Spleen (tissue), 11 donors: ENCODE data around the gene RFX4. TPM values are rescaled to one million over a fixed set of nuclear protein-coding genes. Genes with fewer than 3 reads are reported as not detected.

ENCODE experiments used
- DNase-seq: peaks from one replicate; pipeline ENCODE4 v3.0.0-alpha.2; 2020
- H3K27ac ChIP-seq, 8 donors: fragments of 200-600 bp; sonication (generic) in 7 of 8; 1 replicate in 4 of 8; 2 replicates in 4 of 8; pipeline versions ENCODE4 v1.5.0 to v1.8.0; 2016 to 2021; ENCODE audit warnings: inconsistent platforms in 4 of 8, mild to moderate bottlenecking in 4 of 8, moderate library complexity in 1 of 8
- H3K27me3 ChIP-seq, 7 donors: fragments of 200-600 bp; sonication (generic) in 6 of 7; replicated peaks in 1 of 7; 1 replicate in 4 of 7; 2 replicates in 3 of 7; pipeline versions ENCODE4 v1.5.0 to v1.8.0; 2016 to 2021; ENCODE audit warnings: inconsistent platforms in 3 of 7, mild to moderate bottlenecking in 1 of 7
- H3K36me3 ChIP-seq, 6 donors: fragments of 200-600 bp; sonication (generic) in 5 of 6; 1 replicate in 4 of 6; 2 replicates in 2 of 6; pipeline versions ENCODE4 v1.5.0 to v1.8.0; 2016 to 2021; ENCODE audit warnings: inconsistent platforms in 2 of 6
- H3K4me1 ChIP-seq, 6 donors: fragments of 200-600 bp; sonication (generic) in 5 of 6; 1 replicate in 3 of 6; 2 replicates in 3 of 6; pipeline versions ENCODE4 v1.5.0 to v1.8.0; 2016 to 2021; ENCODE audit warnings: inconsistent platforms in 3 of 6
- H3K4me3 ChIP-seq, 8 donors: fragments of 200-600 bp; sonication (generic) in 7 of 8; 1 replicate in 4 of 8; 2 replicates in 4 of 8; pipeline versions ENCODE4 v1.5.0 to v1.8.0; 2016 to 2021; ENCODE audit warnings: inconsistent platforms in 4 of 8, mild to moderate bottlenecking in 4 of 8, moderate library complexity in 2 of 8
- H3K9me3 ChIP-seq, 8 donors: fragments of 200-600 bp; sonication (generic) in 7 of 8; 1 replicate in 4 of 8; 2 replicates in 4 of 8; pipeline versions ENCODE4 v1.5.0 to v1.8.0; 2016 to 2021; ENCODE audit warnings: inconsistent platforms in 4 of 8
- POLR2A ChIP-seq, 3 donors: fragments of 450-650 bp; IDR thresholded peaks; one replicate each; pipeline ENCODE4 v1.5.1; 2017; ENCODE audit warnings: antibody characterized with exemption in 3 of 3, mild to moderate bottlenecking in 1 of 3
- POLR2AphosphoS5 ChIP-seq, 3 donors: sonication (generic); formaldehyde crosslinking; IDR thresholded peaks; one replicate each; pipeline ENCODE4 v1.5.1; 2017; ENCODE audit warnings: antibody characterized with exemption in 3 of 3
- WGBS, 5 donors: extraction: QIAGEN DNeasy Blood & Tissue Kit in 3 of 5; methylation state at CpG; one replicate each; pipeline versions ENCODE4 v1.1.5 to v1.1.7; 2013 to 2018; 5-methylcytosine and 5-hydroxymethylcytosine counted together
- intact Hi-C: fragments of 100-400 bp; cut with DNase I; formaldehyde crosslinking; loops from one replicate; pipeline ENCODE4 v1.15.0; 2023; ENCODE audit warnings: low total_unique reads
- polyA plus RNA-seq, 3 donors: library from polyadenylated mRNA; stranded (reverse); fragments of 200-250 nt; gene quantifications; one replicate each; pipeline ENCODE4 v1.2.1, GENCODE V29; 2013
- total RNA-seq, 7 donors: library from RNA; depleted of rRNA in 3 of 7; stranded (reverse); fragments of >200 nt in 3 of 7; fragmentation: NEBNext Ultra II Directional in 4 of 7; extraction: Animal tissue kit (Norgen Biotek cat#: 25700) in 4 of 7; gene quantifications; one replicate each; pipeline versions ENCODE4 v1.1.0 to v1.2.1, GENCODE V29; 2016 to 2021
- TF ChIP-seq, protein P1 (sequence below), 11 experiments: fragments of 200-600 bp in 7 of 11; fragments of 450-650 bp in 4 of 11; sonication (generic) in 4 of 11; IDR thresholded peaks in 8 of 11; conservative IDR thresholded peaks in 3 of 11; 1 replicate in 7 of 11; 2 replicates in 4 of 11; pipeline versions ENCODE4 v1.4.0 to v1.8.0; 2016 to 2021; ENCODE audit warnings: antibody characterized with exemption in 11 of 11, inconsistent platforms in 4 of 11, mild to moderate bottlenecking in 1 of 11
- donor health status: healthy with polysubstance abuse.
- donor health status: DM: no; HTN: no; CAD: no; lungs with moderate emphysema.
- donor health status: DM: no; HTN: no; CAD: no.
- donor health status: Bipolar disorder and iron deficiency.
- donor health status: healthy.
- donor health status: DM: no; HTN: no; CAD: no.
- donor health status: DM: yes; HTN: yes; CAD: no.

The RFX4 gene
- total and polyA plus RNA-seq, 10 donors = not detected

DNA sequence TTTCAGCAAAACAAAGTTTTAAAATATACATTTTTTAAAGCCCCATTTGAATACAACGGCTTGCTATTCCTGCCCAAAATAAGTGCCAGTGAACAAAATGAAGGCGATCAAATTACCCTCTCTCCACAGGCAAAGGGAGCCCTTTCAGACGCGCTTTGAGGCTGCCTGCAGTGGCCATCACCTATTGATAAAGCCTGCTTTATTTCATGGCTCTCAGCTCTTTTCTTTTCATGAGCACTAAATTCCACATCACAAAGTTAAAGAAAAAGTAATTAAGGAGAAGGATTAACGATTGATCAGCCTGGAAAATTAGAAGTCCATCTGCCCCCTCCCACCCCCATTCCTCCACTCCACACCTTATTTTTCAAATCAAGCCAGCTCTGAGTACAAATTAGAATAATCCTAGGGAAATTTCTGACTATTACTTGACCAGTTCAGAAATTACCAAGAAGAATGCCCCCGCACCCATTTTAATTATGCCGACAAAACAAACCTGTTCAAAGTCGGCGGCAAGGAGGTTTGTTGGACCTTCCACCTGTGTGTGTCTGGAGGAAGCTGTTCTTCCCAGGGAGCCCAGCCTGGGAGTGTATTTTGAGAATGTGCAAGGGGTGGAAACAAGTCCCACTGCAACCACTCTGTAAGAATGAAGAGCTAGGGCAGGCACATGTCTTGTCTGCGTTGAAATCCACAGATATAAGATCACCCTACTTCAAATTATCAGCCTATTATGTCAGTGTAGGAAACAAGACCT is 127.5 kb downstream of the RFX4 start:
- no peaks in the 10 kb centered on the region for H3K36me3 ChIP-seq
- no peaks in the 10 kb centered on the region for H3K9me3 ChIP-seq
- intact Hi-C loops = no loop called here
- no peak overlapping the region for H3K27ac ChIP-seq
- H3K4me3 ChIP-seq = no peak overlapping the region
- no peak for DNase-seq
- no peaks in the 10 kb centered on the region for H3K4me1 ChIP-seq
- TF ChIP-seq POLR2A (IDR thresholded peaks at IDR 0.05) = no peak
- no peak for TF ChIP-seq POLR2AphosphoS5 (IDR thresholded peaks at IDR 0.05)
- TF ChIP-seq, protein P1, sequence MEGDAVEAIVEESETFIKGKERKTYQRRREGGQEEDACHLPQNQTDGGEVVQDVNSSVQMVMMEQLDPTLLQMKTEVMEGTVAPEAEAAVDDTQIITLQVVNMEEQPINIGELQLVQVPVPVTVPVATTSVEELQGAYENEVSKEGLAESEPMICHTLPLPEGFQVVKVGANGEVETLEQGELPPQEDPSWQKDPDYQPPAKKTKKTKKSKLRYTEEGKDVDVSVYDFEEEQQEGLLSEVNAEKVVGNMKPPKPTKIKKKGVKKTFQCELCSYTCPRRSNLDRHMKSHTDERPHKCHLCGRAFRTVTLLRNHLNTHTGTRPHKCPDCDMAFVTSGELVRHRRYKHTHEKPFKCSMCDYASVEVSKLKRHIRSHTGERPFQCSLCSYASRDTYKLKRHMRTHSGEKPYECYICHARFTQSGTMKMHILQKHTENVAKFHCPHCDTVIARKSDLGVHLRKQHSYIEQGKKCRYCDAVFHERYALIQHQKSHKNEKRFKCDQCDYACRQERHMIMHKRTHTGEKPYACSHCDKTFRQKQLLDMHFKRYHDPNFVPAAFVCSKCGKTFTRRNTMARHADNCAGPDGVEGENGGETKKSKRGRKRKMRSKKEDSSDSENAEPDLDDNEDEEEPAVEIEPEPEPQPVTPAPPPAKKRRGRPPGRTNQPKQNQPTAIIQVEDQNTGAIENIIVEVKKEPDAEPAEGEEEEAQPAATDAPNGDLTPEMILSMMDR (IDR thresholded peaks at IDR 0.05 in 8 of 11, conservative IDR thresholded peaks at IDR 0.05 in 3 of 11) = no peak
- H3K27me3 ChIP-seq = peaks cover 0 to 18% (median 0%) of the 10 kb centered on the region in 7 donors
- WGBS, 5 donors = 68 to 74% (median 72%) methylated on average over 10 of the region's 10 CpGs

DNA sequence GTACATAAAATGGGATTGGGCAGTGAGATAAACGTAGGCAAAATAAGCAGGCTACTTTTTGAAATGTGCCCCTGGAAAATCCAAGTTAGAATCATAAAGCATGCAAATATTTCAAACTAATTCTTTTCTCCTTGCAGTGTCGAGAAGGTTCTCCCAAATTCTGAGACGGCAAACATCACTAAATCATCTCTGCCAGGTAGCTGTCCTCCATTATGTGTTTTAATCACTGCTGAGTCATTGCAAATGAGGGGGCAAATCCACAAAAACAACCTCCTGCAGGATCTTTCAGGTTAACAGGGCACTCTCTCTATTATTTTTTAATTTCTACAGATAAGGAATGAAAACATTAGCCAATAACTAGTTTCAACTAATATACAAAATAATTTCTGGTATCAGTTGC is 128.5 kb downstream of the RFX4 start:
- Histone ChIP-seq H3K4me1 (no peaks in the 10 kb centered on the region), H3K9me3 (no peaks in the 10 kb centered on the region), H3K4me3 (no peak overlapping the region), H3K27ac (no peak overlapping the region), H3K36me3 (no peaks in the 10 kb centered on the region), H3K27me3 (peaks cover 0 to 18% (median 0%) of the 10 kb centered on the region in 7 donors)
- intact Hi-C loops = no loop called here
- 73 to 77% (median 76%) methylated on average over 3 of the region's 3 CpGs for WGBS, 5 donors
- DNase-seq = no peak
- TF ChIP-seq POLR2AphosphoS5 (IDR thresholded peaks at IDR 0.05) = no peak
- TF ChIP-seq POLR2A (IDR thresholded peaks at IDR 0.05) = no peak
- TF ChIP-seq, protein P1 (IDR thresholded peaks at IDR 0.05 in 8 of 11, conservative IDR thresholded peaks at IDR 0.05 in 3 of 11) = no peak

DNA sequence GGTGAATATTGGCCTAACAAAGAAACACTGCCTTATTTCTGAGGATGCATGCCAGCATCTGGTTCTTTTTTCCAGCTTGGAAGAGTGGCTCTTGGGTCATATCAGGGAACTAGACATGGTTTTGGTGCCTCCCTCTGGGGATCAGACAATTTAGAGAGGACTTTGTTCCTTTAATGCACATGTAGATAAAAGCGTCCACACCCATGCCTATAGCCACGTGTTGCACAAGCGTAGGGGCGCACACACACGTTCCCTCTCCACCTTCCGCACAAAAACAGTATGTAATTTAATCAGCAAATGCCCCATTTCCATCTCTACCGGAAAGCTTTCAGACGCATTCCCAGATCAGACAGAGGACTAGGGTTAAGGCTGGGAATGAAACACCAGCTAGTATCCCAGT is 130.0 kb downstream of the RFX4 start:
- no peak for TF ChIP-seq POLR2AphosphoS5 (IDR thresholded peaks at IDR 0.05)
- TF ChIP-seq, protein P1 (IDR thresholded peaks at IDR 0.05 in 8 of 11, conservative IDR thresholded peaks at IDR 0.05 in 3 of 11) = no peak
- no peak for TF ChIP-seq POLR2A (IDR thresholded peaks at IDR 0.05)
- Histone ChIP-seq H3K4me1 (no peaks in the 10 kb centered on the region), H3K4me3 (no peak overlapping the region), H3K27me3 (peaks cover 0 to 18% (median 0%) of the 10 kb centered on the region in 7 donors), H3K9me3 (no peaks in the 10 kb centered on the region), H3K27ac (no peak overlapping the region), H3K36me3 (no peaks in the 10 kb centered on the region)
- intact Hi-C loops = no loop called here
- no peak for DNase-seq
- 92 to 96% (median 93%) methylated on average over 8 of the region's 8 CpGs for WGBS, 5 donors

DNA sequence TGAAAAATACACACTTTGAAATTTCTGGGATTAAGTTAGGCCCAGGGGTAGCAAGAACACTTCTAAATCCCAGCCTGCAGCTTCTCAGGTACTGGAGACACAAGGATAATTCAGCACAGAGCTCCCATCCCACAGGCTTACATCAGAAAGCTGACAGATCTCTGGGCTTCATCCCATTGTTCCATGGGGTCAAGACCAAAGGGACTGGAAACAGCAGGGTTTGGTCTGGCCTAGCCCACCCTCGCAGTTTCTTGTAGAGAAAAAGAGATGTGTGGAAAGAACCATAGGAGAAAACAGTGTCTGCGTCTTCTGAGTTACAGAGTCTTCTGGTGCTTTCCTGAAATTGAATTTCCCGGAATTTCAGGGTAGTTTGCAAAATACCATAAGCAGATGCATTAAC is 132.1 kb downstream of the RFX4 start:
- TF ChIP-seq POLR2AphosphoS5 (IDR thresholded peaks at IDR 0.05) = no peak
- TF ChIP-seq, protein P1 (IDR thresholded peaks at IDR 0.05 in 8 of 11, conservative IDR thresholded peaks at IDR 0.05 in 3 of 11) = no peak
- TF ChIP-seq POLR2A (IDR thresholded peaks at IDR 0.05) = no peak
- intact Hi-C loops = no loop called here
- Histone ChIP-seq H3K27ac (no peak overlapping the region), H3K4me1 (no peaks in the 10 kb centered on the region), H3K36me3 (no peaks in the 10 kb centered on the region), H3K4me3 (no peak overlapping the region), H3K27me3 (peaks cover 0 to 16% (median 0%) of the 10 kb centered on the region in 7 donors), H3K9me3 (no peaks in the 10 kb centered on the region)
- DNase-seq = no peak
- 87 to 96% (median 91%) methylated on average over 3 of the region's 3 CpGs for WGBS, 5 donors
